ENCODE data around the gene SMIM13.

- TF ChIP-seq EZH2 (IDR thresholded peaks at IDR 0.05) (no peak), TCF7L2 (IDR thresholded peaks at IDR 0.05; ENCODE audit: borderline replicate concordance, extremely low read depth, insufficient read depth, insufficient read length) (no peak), FOSL1 (IDR thresholded peaks at IDR 0.05; ENCODE audit: low read depth) (no peak), POLR2A (IDR thresholded peaks at IDR 0.05; ENCODE audit: borderline replicate concordance, extremely low read depth, insufficient read depth, insufficient read length) (no peak), ATF3 (IDR thresholded peaks at IDR 0.05) (no peak), POLR2AphosphoS5 (IDR thresholded peaks at IDR 0.05; ENCODE audit: low read depth, low read length) (no peak), YY1 (IDR thresholded peaks at IDR 0.05; ENCODE audit: extremely low read depth, insufficient replicate concordance, low read depth, low read length) (no peak)
- TF ChIP-seq, protein P1, sequence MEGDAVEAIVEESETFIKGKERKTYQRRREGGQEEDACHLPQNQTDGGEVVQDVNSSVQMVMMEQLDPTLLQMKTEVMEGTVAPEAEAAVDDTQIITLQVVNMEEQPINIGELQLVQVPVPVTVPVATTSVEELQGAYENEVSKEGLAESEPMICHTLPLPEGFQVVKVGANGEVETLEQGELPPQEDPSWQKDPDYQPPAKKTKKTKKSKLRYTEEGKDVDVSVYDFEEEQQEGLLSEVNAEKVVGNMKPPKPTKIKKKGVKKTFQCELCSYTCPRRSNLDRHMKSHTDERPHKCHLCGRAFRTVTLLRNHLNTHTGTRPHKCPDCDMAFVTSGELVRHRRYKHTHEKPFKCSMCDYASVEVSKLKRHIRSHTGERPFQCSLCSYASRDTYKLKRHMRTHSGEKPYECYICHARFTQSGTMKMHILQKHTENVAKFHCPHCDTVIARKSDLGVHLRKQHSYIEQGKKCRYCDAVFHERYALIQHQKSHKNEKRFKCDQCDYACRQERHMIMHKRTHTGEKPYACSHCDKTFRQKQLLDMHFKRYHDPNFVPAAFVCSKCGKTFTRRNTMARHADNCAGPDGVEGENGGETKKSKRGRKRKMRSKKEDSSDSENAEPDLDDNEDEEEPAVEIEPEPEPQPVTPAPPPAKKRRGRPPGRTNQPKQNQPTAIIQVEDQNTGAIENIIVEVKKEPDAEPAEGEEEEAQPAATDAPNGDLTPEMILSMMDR (IDR thresholded peaks at IDR 0.05 in 2 of 3, conservative IDR thresholded peaks at IDR 0.05 in 1 of 3; ENCODE audit: borderline replicate concordance in 1 of 3, insufficient read depth in 1 of 3, low read depth in 2 of 3, low read length in 2 of 3) = no peak
- TF ChIP-seq, protein P2, sequence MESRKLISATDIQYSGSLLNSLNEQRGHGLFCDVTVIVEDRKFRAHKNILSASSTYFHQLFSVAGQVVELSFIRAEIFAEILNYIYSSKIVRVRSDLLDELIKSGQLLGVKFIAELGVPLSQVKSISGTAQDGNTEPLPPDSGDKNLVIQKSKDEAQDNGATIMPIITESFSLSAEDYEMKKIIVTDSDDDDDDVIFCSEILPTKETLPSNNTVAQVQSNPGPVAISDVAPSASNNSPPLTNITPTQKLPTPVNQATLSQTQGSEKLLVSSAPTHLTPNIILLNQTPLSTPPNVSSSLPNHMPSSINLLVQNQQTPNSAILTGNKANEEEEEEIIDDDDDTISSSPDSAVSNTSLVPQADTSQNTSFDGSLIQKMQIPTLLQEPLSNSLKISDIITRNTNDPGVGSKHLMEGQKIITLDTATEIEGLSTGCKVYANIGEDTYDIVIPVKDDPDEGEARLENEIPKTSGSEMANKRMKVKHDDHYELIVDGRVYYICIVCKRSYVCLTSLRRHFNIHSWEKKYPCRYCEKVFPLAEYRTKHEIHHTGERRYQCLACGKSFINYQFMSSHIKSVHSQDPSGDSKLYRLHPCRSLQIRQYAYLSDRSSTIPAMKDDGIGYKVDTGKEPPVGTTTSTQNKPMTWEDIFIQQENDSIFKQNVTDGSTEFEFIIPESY (IDR thresholded peaks at IDR 0.05; ENCODE audit: extremely low read depth, insufficient replicate concordance, low read length) = no peak
These were observed 18.3 kb downstream of the SMIM13 start for GRCh38 chr6:11111769-11112437.

Measured in HCT116 (cell line).